HEK293 (cell line): Measurements from ENCODE around the gene KLHL17.

Experiments used
- BCL11A ChIP-seq: fragments of 450-650 bp; formaldehyde crosslinking; IDR thresholded peaks from 2 replicates; pipeline ENCODE4 v1.5.1; 2016; ENCODE audit warnings: low read depth, missing biosample characterization, missing genetic modification characterization
- HOXA7 ChIP-seq: sonication (generic); formaldehyde crosslinking; IDR thresholded peaks from 2 replicates; pipeline ENCODE4 v1.8.1; 2022; ENCODE audit warnings: missing genetic modification reagents, borderline replicate concordance
- IKZF3 ChIP-seq: fragments of 450-650 bp; IDR thresholded peaks from 2 replicates; pipeline ENCODE4 v1.5.0; 2018; ENCODE audit warnings: missing biosample characterization, mild to moderate bottlenecking, missing genetic modification characterization, moderate library complexity
- KLF1 ChIP-seq: fragments of 450-650 bp; formaldehyde crosslinking; IDR thresholded peaks from 2 replicates; pipeline ENCODE4 v1.5.1; 2016; ENCODE audit warnings: missing biosample characterization, missing genetic modification characterization
- KLF10 ChIP-seq: fragments of 450-650 bp; IDR thresholded peaks from 2 replicates; pipeline ENCODE4 v1.5.1; 2018; ENCODE audit warnings: missing biosample characterization, mild to moderate bottlenecking, missing genetic modification characterization
- KLF7 ChIP-seq: fragments of 450-650 bp; formaldehyde crosslinking; IDR thresholded peaks from 2 replicates; pipeline ENCODE4 v1.5.1; 2016; ENCODE audit warnings: missing biosample characterization, missing genetic modification characterization, borderline replicate concordance
- REPIN1 ChIP-seq: fragments of 450-650 bp; formaldehyde crosslinking; IDR thresholded peaks from 2 replicates; pipeline ENCODE4 v1.5.1; 2017; ENCODE audit warnings: missing biosample characterization, missing genetic modification characterization, low read depth
- TCF7L2 ChIP-seq: IDR thresholded peaks from 2 replicates; pipeline ENCODE4 v1.6.1; 2011; ENCODE audit warnings: low read depth, mild to moderate bottlenecking, inconsistent platforms, low read length, moderate library complexity, borderline replicate concordance
- TRIM28 ChIP-seq: IDR thresholded peaks from 2 replicates; pipeline ENCODE4 v1.6.1; 2011; ENCODE audit warnings: low read length, control low read depth, borderline replicate concordance
- YY2 ChIP-seq: fragments of 450-650 bp; formaldehyde crosslinking; IDR thresholded peaks from 2 replicates; pipeline ENCODE4 v1.5.1; 2016; ENCODE audit warnings: missing biosample characterization, missing genetic modification characterization
- ZBTB48 ChIP-seq: fragments of 450-650 bp; formaldehyde crosslinking; IDR thresholded peaks from 2 replicates; pipeline ENCODE4 v1.5.1; 2016; ENCODE audit warnings: missing biosample characterization, missing genetic modification characterization
- ZBTB7A ChIP-seq: fragments of 450-650 bp; formaldehyde crosslinking; IDR thresholded peaks from 2 replicates; pipeline ENCODE4 v1.5.1; 2016; ENCODE audit warnings: low read depth, missing biosample characterization, missing genetic modification characterization
- ZFHX2 ChIP-seq: fragments of 450-650 bp; formaldehyde crosslinking; conservative IDR thresholded peaks from 2 replicates; pipeline ENCODE4 v1.5.1; 2016; ENCODE audit warnings: missing biosample characterization, missing genetic modification characterization
- ZFP41 ChIP-seq: fragments of 450-650 bp; formaldehyde crosslinking; IDR thresholded peaks from 2 replicates; pipeline ENCODE4 v1.5.1; 2016; ENCODE audit warnings: missing biosample characterization, missing genetic modification characterization, borderline replicate concordance
- ZFP69B ChIP-seq: fragments of 450-650 bp; formaldehyde crosslinking; IDR thresholded peaks from 2 replicates; pipeline ENCODE4 v1.5.1; 2016; ENCODE audit warnings: missing biosample characterization, missing genetic modification characterization
- ZNF121 ChIP-seq: fragments of 450-650 bp; formaldehyde crosslinking; IDR thresholded peaks from 2 replicates; pipeline ENCODE4 v1.5.1; 2016; ENCODE audit warnings: missing biosample characterization, missing genetic modification characterization
- ZNF184 ChIP-seq: fragments of 450-650 bp; IDR thresholded peaks from 2 replicates; pipeline ENCODE4 v1.5.1; 2018; ENCODE audit warnings: missing biosample characterization, mild to moderate bottlenecking, missing genetic modification characterization
- ZNF214 ChIP-seq: fragments of 450-650 bp; formaldehyde crosslinking; IDR thresholded peaks from 2 replicates; pipeline ENCODE4 v1.5.1; 2017; ENCODE audit warnings: missing biosample characterization, mild to moderate bottlenecking, missing genetic modification characterization, borderline replicate concordance
- ZNF248 ChIP-seq: fragments of 450-650 bp; formaldehyde crosslinking; IDR thresholded peaks from 2 replicates; pipeline ENCODE4 v1.5.1; 2017; ENCODE audit warnings: missing biosample characterization, missing genetic modification characterization
- ZNF335 ChIP-seq: fragments of 450-650 bp; formaldehyde crosslinking; conservative IDR thresholded peaks from 2 replicates; pipeline ENCODE4 v1.5.1; 2016; ENCODE audit warnings: missing biosample characterization, missing genetic modification characterization
- ZNF404 ChIP-seq: fragments of 450-650 bp; formaldehyde crosslinking; IDR thresholded peaks from 2 replicates; pipeline ENCODE4 v1.5.1; 2017; ENCODE audit warnings: missing biosample characterization, missing genetic modification characterization
- ZNF501 ChIP-seq: fragments of 450-650 bp; formaldehyde crosslinking; IDR thresholded peaks from 2 replicates; pipeline ENCODE4 v1.5.1; 2016; ENCODE audit warnings: missing biosample characterization, missing genetic modification characterization
- ZNF544 ChIP-seq: fragments of 450-650 bp; formaldehyde crosslinking; IDR thresholded peaks from 2 replicates; pipeline ENCODE4 v1.5.0; 2017; ENCODE audit warnings: missing biosample characterization, missing genetic modification characterization
- ZNF561 ChIP-seq: fragments of 450-650 bp; IDR thresholded peaks from 2 replicates; pipeline ENCODE4 v1.5.1; 2018; ENCODE audit warnings: missing biosample characterization, missing genetic modification characterization, borderline replicate concordance
- ZNF624 ChIP-seq: fragments of 450-650 bp; formaldehyde crosslinking; IDR thresholded peaks from 2 replicates; pipeline ENCODE4 v1.5.1; 2017; ENCODE audit warnings: missing biosample characterization, missing genetic modification characterization
- ZNF660 ChIP-seq: fragments of 450-650 bp; IDR thresholded peaks from 2 replicates; pipeline ENCODE4 v1.5.1; 2018; ENCODE audit warnings: missing biosample characterization, mild to moderate bottlenecking, missing genetic modification characterization
- ZNF747 ChIP-seq: fragments of 450-650 bp; formaldehyde crosslinking; IDR thresholded peaks from 2 replicates; pipeline ENCODE4 v1.5.1; 2016; ENCODE audit warnings: missing biosample characterization, missing genetic modification characterization
- ZNF776 ChIP-seq: fragments of 450-650 bp; formaldehyde crosslinking; IDR thresholded peaks from 2 replicates; pipeline ENCODE4 v1.5.0; 2017; ENCODE audit warnings: missing biosample characterization, missing genetic modification characterization, borderline replicate concordance
- ZNF777 ChIP-seq: fragments of 450-650 bp; formaldehyde crosslinking; IDR thresholded peaks from 2 replicates; pipeline ENCODE4 v1.5.1; 2017; ENCODE audit warnings: missing biosample characterization, missing genetic modification characterization, borderline replicate concordance
- ZNF785 ChIP-seq: fragments of 450-650 bp; formaldehyde crosslinking; IDR thresholded peaks from 2 replicates; pipeline ENCODE4 v1.5.1; 2016; ENCODE audit warnings: missing biosample characterization, missing genetic modification characterization
- ZSCAN30 ChIP-seq: fragments of 450-650 bp; IDR thresholded peaks from 2 replicates; pipeline ENCODE4 v1.5.1; 2018; ENCODE audit warnings: missing biosample characterization, mild to moderate bottlenecking, missing genetic modification characterization, moderate library complexity
- ZXDB ChIP-seq: fragments of 450-650 bp; formaldehyde crosslinking; IDR thresholded peaks from 2 replicates; pipeline ENCODE4 v1.5.1; 2016; ENCODE audit warnings: missing biosample characterization, missing genetic modification characterization
- TF ChIP-seq, protein P1 (sequence below): fragments of 450-650 bp; formaldehyde crosslinking; IDR thresholded peaks from 2 replicates; pipeline ENCODE4 v1.5.1; 2016; ENCODE audit warnings: missing biosample characterization, missing genetic modification characterization, borderline replicate concordance
- TF ChIP-seq, protein P2 (sequence below): fragments of 450-650 bp; formaldehyde crosslinking; IDR thresholded peaks from 2 replicates; pipeline ENCODE4 v1.5.1; 2016; ENCODE audit warnings: missing biosample characterization, missing genetic modification characterization
- TF ChIP-seq, protein P3 (sequence below): fragments of 450-650 bp; formaldehyde crosslinking; IDR thresholded peaks from 2 replicates; pipeline ENCODE4 v1.5.1; 2016; ENCODE audit warnings: missing biosample characterization, missing genetic modification characterization
- TF ChIP-seq, protein P4 (sequence below): fragments of 450-650 bp; formaldehyde crosslinking; IDR thresholded peaks from 2 replicates; pipeline ENCODE4 v1.5.1; 2016; ENCODE audit warnings: missing biosample characterization, missing genetic modification characterization
- TF ChIP-seq, protein P5 (sequence below): fragments of 450-650 bp; formaldehyde crosslinking; IDR thresholded peaks from 2 replicates; pipeline ENCODE4 v1.5.1; 2017; ENCODE audit warnings: missing biosample characterization, missing genetic modification characterization

KLHL17 gene

DNA sequence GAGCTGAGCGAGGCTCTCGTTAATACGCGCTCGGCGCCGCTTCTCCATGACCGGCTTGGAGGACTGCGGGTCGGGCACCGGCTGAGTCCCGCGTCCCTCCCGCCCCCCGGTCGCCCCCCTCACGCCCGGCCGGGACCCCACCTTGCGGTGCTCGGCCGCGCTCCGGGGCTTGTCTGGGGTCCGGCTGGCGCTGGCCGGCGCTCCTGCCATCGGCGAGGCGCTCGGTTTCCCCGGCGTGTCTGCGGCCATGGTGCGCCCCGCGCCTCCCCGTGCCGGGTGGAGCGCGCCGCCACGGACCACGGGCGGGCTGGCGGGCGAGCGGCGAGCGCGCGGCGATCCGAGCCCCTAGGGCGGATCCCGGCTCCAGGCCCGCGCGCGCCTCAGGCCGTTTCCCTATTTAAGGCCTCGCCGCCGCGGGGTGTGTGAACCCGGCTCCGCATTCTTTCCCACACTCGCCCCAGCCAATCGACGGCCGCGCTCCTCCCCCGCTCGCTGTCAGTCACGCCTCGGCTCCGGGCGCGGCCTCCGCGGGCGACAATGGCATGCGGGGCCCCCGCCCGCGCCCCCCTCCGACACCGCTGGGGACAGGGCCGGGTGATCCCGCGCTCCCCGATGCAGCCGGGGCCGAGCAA is 39.5 kb downstream of the KLHL17 start, which contains the start of gene HES4 (continued):
- TF ChIP-seq REPIN1 (tag by site-specific recombination) (no peak), BCL11A (tag by site-specific recombination) (no peak), ZNF747 (tag by site-specific recombination) (no peak), ZNF544 (tag by site-specific recombination) (no peak), ZNF214 (no peak), HOXA7 (CRISPR knock-in tag) (no peak), ZFP69B (tag by site-specific recombination) (peak; percentile 68), ZNF501 (no peak), ZBTB7A (no peak), TRIM28 (no peak), ZNF785 (no peak), ZFP41 (tag by site-specific recombination) (no peak), KLF10 (tag by site-specific recombination) (peak; percentile 86; the same call in 1 of the 2 replicates), ZNF561 (peak; percentile 47; the same call in 1 of the 2 replicates), ZNF404 (tag by site-specific recombination) (no peak), ZSCAN30 (tag by site-specific recombination) (peak; percentile 65; the same call in 1 of the 2 replicates), ZBTB48 (no peak), TCF7L2 (no peak), ZFHX2 (tag by site-specific recombination) (peak; percentile 90), ZXDB (tag by site-specific recombination) (no peak), ZNF776 (no peak), KLF1 (tag by site-specific recombination) (peak; percentile 65), ZNF660 (tag by site-specific recombination) (peak; percentile 10; the same call in 1 of the 2 replicates), ZNF777 (tag by site-specific recombination) (no peak), IKZF3 (tag by site-specific recombination) (peak; percentile 58), ZNF248 (no peak), ZNF184 (tag by site-specific recombination) (no peak), KLF7 (tag by site-specific recombination) (peak; percentile 61; the same call in 1 of the 2 replicates), ZNF121 (tag by site-specific recombination) (no peak), ZNF335 (tag by site-specific recombination) (no peak), ZNF624 (no peak), YY2 (tag by site-specific recombination) (no peak)
- TF ChIP-seq, protein P1, sequence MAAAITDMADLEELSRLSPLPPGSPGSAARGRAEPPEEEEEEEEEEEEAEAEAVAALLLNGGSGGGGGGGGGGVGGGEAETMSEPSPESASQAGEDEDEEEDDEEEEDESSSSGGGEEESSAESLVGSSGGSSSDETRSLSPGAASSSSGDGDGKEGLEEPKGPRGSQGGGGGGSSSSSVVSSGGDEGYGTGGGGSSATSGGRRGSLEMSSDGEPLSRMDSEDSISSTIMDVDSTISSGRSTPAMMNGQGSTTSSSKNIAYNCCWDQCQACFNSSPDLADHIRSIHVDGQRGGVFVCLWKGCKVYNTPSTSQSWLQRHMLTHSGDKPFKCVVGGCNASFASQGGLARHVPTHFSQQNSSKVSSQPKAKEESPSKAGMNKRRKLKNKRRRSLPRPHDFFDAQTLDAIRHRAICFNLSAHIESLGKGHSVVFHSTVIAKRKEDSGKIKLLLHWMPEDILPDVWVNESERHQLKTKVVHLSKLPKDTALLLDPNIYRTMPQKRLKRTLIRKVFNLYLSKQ (tag by site-specific recombination) = no peak
- TF ChIP-seq, protein P2, sequence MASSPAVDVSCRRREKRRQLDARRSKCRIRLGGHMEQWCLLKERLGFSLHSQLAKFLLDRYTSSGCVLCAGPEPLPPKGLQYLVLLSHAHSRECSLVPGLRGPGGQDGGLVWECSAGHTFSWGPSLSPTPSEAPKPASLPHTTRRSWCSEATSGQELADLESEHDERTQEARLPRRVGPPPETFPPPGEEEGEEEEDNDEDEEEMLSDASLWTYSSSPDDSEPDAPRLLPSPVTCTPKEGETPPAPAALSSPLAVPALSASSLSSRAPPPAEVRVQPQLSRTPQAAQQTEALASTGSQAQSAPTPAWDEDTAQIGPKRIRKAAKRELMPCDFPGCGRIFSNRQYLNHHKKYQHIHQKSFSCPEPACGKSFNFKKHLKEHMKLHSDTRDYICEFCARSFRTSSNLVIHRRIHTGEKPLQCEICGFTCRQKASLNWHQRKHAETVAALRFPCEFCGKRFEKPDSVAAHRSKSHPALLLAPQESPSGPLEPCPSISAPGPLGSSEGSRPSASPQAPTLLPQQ (tag by site-specific recombination) = peak; percentile 94
- TF ChIP-seq, protein P3, sequence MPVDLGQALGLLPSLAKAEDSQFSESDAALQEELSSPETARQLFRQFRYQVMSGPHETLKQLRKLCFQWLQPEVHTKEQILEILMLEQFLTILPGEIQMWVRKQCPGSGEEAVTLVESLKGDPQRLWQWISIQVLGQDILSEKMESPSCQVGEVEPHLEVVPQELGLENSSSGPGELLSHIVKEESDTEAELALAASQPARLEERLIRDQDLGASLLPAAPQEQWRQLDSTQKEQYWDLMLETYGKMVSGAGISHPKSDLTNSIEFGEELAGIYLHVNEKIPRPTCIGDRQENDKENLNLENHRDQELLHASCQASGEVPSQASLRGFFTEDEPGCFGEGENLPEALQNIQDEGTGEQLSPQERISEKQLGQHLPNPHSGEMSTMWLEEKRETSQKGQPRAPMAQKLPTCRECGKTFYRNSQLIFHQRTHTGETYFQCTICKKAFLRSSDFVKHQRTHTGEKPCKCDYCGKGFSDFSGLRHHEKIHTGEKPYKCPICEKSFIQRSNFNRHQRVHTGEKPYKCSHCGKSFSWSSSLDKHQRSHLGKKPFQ (tag by site-specific recombination) = peak; percentile 96
- TF ChIP-seq, protein P4, sequence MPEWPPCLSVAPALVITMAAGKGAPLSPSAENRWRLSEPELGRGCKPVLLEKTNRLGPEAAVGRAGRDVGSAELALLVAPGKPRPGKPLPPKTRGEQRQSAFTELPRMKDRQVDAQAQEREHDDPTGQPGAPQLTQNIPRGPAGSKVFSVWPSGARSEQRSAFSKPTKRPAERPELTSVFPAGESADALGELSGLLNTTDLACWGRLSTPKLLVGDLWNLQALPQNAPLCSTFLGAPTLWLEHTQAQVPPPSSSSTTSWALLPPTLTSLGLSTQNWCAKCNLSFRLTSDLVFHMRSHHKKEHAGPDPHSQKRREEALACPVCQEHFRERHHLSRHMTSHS (tag by site-specific recombination) = no peak
- TF ChIP-seq, protein P5, sequence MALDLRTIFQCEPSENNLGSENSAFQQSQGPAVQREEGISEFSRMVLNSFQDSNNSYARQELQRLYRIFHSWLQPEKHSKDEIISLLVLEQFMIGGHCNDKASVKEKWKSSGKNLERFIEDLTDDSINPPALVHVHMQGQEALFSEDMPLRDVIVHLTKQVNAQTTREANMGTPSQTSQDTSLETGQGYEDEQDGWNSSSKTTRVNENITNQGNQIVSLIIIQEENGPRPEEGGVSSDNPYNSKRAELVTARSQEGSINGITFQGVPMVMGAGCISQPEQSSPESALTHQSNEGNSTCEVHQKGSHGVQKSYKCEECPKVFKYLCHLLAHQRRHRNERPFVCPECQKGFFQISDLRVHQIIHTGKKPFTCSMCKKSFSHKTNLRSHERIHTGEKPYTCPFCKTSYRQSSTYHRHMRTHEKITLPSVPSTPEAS (tag by site-specific recombination) = no peak
